ENCODE data around the gene AP4M1. TPM values are rescaled to one million over a fixed set of nuclear protein-coding genes. Genes with fewer than 3 reads are reported as not detected.

The AP4M1 gene
- total and polyA plus RNA-seq, 4 experiments from 2014 or later, result 3.2 to 14.9 (median 8.2) TPM

DNA sequence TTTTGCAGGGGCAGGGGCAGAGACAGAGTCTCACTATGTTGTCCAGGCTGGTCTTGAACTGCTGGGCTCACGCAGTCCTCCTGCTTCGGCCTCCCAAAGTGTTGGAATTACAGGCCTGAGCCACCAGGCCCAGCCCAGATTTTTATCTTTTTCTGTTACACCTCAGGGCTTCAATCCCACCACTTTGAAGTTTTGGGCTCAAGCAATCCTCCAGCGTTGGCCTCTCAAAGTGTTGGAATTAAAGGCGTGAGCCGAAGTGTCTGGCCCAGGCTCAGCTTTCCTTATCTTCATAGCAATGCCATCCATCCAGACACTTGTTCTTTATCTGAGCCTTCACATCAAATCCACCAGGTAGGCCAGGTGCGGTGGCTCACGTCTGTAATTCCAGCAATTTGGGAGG lies 13.6 kb downstream of the AP4M1 start:
- Histone ChIP-seq H3K27ac (ENCODE audit: low read depth, low read length) (no peak overlapping the region), H3K4me1 (ENCODE audit: insufficient read depth, low read length) (peaks cover 10% of the 10 kb centered on the region), H3K4me3 (ENCODE audit: low read length in 2 of 2) (no peak overlapping the region), H3K36me3 (ENCODE audit: insufficient read depth, low read length) (peaks cover 22% of the 10 kb centered on the region), H3K9me3 (ENCODE audit: control insufficient read depth in 1 of 2, low read length in 2 of 2) (no peaks in the 10 kb centered on the region), H3K27me3 (ENCODE audit: insufficient read depth, low read length) (no peaks in the 10 kb centered on the region)
- Mint-ChIP-seq H3K36me3 (peaks cover 20 to 45% of the 10 kb centered on the region in 2 donors), H3K4me1 (peaks cover 2 to 22% (median 16%) of the 10 kb centered on the region in 4 donors), H3K27me3 (no peaks in the 10 kb centered on the region), H3K4me3 (no peak overlapping the region), H3K9me3 (peaks cover 0 to 3% (median 0%) of the 10 kb centered on the region in 8 donors), H3K27ac (no peak overlapping the region)
- POLR2A ChIA-PET (ENCODE audit: partially characterized antibody), result interaction anchor here (1.3 to 5.6 kb wide), 2 partner anchors 11 to 14 kb away, joined by 5 to 20 read pairs; partner anchors contain the start of genes AP4M1, MBLAC1 and MCM7
- intact Hi-C loops (cut with micrococcal nuclease), result no loop called here
- CTCF ChIA-PET (ENCODE audit: partially characterized antibody), result interaction anchor here (2.4 kb wide), 1 partner anchor 16 kb away, joined by 7 read pairs; no protein-coding TSS in a partner anchor
- no peak for DNase-seq

DNA sequence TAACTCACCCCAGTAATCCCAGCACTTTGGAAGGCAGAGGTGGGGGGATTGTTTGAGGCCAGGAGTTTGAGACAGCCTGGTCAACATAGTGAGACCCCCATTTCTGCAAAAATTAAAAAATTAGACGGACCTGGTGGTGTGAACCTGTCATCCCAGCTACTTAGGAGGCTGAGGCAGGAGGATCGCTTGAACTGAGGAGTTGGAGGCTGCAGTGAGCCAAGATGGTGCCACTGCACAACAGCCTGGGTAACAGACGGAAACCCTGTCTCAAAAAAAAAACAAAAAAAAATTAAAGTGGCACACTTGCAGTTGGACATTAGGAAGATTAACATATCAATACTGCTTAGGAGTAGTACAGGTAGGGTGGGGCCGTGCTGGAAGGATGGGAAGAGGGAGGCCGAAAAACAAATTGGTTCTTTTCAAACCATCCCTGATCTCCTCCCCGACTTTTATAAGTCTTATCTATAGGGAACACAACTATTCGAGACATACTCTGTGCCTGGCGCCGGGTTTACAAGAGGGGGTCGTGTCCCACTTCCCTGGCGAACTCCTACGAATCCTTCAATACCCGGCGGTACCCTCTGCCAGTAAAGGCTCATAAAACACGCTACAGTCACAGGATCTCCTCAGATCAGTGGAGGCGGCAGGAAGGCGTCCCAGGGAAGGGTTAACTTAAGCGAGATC lies 17.1 kb downstream of the AP4M1 start:
- Histone ChIP-seq H3K36me3 (ENCODE audit: insufficient read depth, low read length) (peaks cover under 1% of the 10 kb centered on the region), H3K9me3 (ENCODE audit: control insufficient read depth in 1 of 2, low read length in 2 of 2) (no peaks in the 10 kb centered on the region), H3K4me3 (ENCODE audit: low read length in 2 of 2) (peak overlapping the region; percentile 89 to 95), H3K4me1 (ENCODE audit: insufficient read depth, low read length) (peaks cover 26% of the 10 kb centered on the region), H3K27ac (ENCODE audit: low read depth, low read length) (peak overlapping the region; percentile 80), H3K27me3 (ENCODE audit: insufficient read depth, low read length) (no peaks in the 10 kb centered on the region)
- DNase-seq, result no peak
- POLR2A ChIA-PET (ENCODE audit: partially characterized antibody), result interaction anchor here (1.3 to 3.0 kb wide), 2 partner anchors 16 to 18 kb away, joined by 3 to 10 read pairs; partner anchors contain the start of gene AP4M1
- Mint-ChIP-seq H3K36me3 (peaks cover 3 to 36% of the 10 kb centered on the region in 2 donors), H3K27me3 (no peaks in the 10 kb centered on the region), H3K4me3 (peak overlapping the region; percentile 94 to 99 (median 96)), H3K9me3 (peaks cover 0 to 3% (median 0%) of the 10 kb centered on the region in 8 donors), H3K27ac (peak overlapping the region; percentile 95 to 100 (median 99)), H3K4me1 (peaks cover 7 to 39% (median 25%) of the 10 kb centered on the region in 4 donors)
- CTCF ChIA-PET (ENCODE audit: partially characterized antibody), result interaction anchor here (0.7 kb wide), 1 partner anchor 11 kb away, joined by 3 read pairs; no protein-coding TSS in a partner anchor
- intact Hi-C loops (cut with micrococcal nuclease), result loop anchor here (1.0 kb wide), 3 partner anchors 9 to 37 kb away; partner anchors contain the start of genes AP4M1, MCM7 and ZNF3

DNA sequence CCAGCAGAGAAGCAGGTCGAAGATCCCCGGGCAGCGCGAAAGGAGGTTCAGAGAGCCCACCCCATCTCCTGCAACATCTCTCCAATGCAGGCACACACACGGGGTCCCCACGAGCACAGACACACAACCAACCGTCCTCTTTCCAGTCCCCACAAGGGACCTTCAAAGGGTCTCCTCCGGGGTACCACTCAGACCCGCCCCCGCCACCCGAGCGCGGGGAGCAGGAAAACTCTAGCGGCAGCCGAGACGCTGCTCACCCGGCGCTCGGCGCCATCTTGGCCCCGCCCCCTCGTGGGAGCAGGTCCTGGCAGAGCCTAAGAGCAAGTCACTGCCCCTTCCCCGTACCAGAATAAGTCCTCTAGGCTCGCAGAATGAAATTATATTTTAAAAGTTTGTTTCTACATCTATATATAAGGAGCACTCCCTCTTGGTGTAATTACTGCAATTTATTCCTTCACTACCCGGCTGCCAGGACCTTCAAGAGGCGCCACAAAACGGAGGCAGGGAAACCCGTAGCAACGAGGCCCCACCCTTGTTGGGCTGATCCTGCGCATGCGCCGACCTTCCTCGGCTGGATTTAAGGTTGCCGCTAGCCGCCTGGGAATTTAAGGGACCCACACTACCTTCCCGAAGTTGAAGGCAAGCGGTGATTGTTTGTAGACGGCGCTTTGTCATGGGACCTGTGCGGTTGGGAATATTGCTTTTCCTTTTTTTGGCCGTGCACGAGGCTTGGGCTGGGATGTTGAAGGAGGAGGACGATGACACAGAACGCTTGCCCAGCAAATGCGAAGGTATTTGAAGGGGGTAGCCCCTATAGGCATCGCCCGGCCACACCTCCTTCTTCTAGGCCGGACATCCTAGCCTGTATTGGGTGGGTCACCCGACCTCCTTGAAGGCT lies 17.9 kb downstream of the AP4M1 start, which contains the start of the genes CNPY4 and TAF6:
Gene CNPY4 (plus strand): TSS at position 563 of the 898 bp plus-strand sequence. CDS start 111 bp downstream, at position 674.
Gene TAF6 (minus strand): TSS at position 287 of the 898 bp plus-strand sequence. CDS start 5,149 bp downstream, outside the sequence.
- Mint-ChIP-seq H3K4me1 (peaks cover 8 to 41% (median 27%) of the 10 kb centered on the region in 4 donors), H3K36me3 (peaks cover 3 to 37% of the 10 kb centered on the region in 2 donors), H3K9me3 (peaks cover 0 to 3% (median 0%) of the 10 kb centered on the region in 8 donors), H3K27ac (peak within 1 kb of the TSS; percentile 95 to 100 (median 99)), H3K4me3 (peak within 1 kb of the TSS; percentile 94 to 99 (median 96)), H3K27me3 (no peaks in the 10 kb centered on the region)
- Histone ChIP-seq H3K9me3 (ENCODE audit: control insufficient read depth in 1 of 2, low read length in 2 of 2) (no peaks in the 10 kb centered on the region), H3K36me3 (ENCODE audit: insufficient read depth, low read length) (peaks cover 2% of the 10 kb centered on the region), H3K4me1 (ENCODE audit: insufficient read depth, low read length) (peaks cover 26% of the 10 kb centered on the region), H3K27ac (ENCODE audit: low read depth, low read length) (peak within 1 kb of the TSS; percentile 80), H3K4me3 (ENCODE audit: low read length in 2 of 2) (peak within 1 kb of the TSS; percentile 89 to 95), H3K27me3 (ENCODE audit: insufficient read depth, low read length) (no peaks in the 10 kb centered on the region)
- DNase-seq, result peak; percentile 96
- ChIA-PET POLR2A (ENCODE audit: partially characterized antibody) (interaction anchor here (0.7 to 7.9 kb wide), 17 partner anchors 10 to 470 kb away, joined by 3 to 175 read pairs (median 6); partner anchors contain the start of genes AP4M1, COPS6, LAMTOR4 and MCM7), CTCF (ENCODE audit: partially characterized antibody) (interaction anchor here (1.1 to 3.5 kb wide), 5 partner anchors 11 to 288 kb away, joined by 3 to 21 read pairs (median 3); no protein-coding TSS in a partner anchor)
- intact Hi-C loops (cut with micrococcal nuclease), result loop anchor here (1.0 kb wide), 3 partner anchors 8 to 38 kb away; partner anchors contain the start of genes AP4M1, MCM7 and ZNF3

DNA sequence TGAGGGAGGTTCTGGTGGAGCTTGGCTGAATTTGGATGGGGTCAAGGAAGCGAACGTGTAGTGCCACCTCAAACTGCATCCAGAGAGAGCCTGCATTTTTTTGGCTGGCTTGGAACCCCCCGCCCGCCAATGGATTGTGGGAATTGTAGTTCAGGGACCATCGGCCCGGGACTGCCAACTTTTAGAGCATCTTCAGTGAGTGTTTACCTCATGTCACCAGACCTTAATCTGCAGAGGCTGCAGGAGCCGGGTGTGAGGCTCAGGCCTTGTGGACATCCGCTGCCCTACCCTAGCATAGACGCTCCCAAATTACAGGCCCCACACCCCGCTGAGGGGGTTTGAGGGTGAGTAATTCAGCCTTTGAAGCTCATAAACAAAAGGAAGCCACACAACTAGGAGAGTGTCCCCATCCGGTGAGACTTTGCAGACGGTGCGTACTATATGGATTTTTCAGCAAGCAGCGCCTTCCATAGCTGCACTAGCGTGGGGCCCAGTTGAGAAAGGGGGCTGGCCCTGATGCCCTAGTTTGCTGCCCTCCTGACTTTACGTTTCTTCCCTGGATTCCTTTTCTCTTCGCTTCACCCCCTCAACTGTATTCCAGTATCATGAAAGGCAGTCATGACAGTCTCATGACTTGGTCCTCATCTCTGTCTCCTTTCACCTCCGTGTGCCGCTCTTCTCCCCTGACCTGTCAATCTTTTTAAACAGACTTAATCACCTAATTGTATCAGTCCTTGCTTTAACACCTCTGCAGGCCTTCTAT lies 18.7 kb downstream of the AP4M1 start:
- Histone ChIP-seq H3K27me3 (ENCODE audit: insufficient read depth, low read length) (no peaks in the 10 kb centered on the region), H3K9me3 (ENCODE audit: control insufficient read depth in 1 of 2, low read length in 2 of 2) (no peaks in the 10 kb centered on the region), H3K4me3 (ENCODE audit: low read length in 2 of 2) (peak overlapping the region; percentile 63 to 95), H3K36me3 (ENCODE audit: insufficient read depth, low read length) (peaks cover 9% of the 10 kb centered on the region), H3K27ac (ENCODE audit: low read depth, low read length) (peak overlapping the region; percentile 80), H3K4me1 (ENCODE audit: insufficient read depth, low read length) (peaks cover 35% of the 10 kb centered on the region)
- H3K9me3 Mint-ChIP-seq, result peaks cover 0 to 3% (median 0%) of the 10 kb centered on the region in 8 donors
- H3K36me3 Mint-ChIP-seq, result peaks cover 3 to 45% of the 10 kb centered on the region in 2 donors
- ChIA-PET CTCF (ENCODE audit: partially characterized antibody) (interaction anchor here (1.1 to 3.5 kb wide), 6 partner anchors 10 to 287 kb away, joined by 3 to 21 read pairs (median 4); no protein-coding TSS in a partner anchor), POLR2A (ENCODE audit: partially characterized antibody) (interaction anchor here (0.7 to 7.9 kb wide), 18 partner anchors 9 to 469 kb away, joined by 3 to 175 read pairs (median 6); partner anchors contain the start of genes AP4M1, COPS6, LAMTOR4 and MCM7)
- peaks cover 14 to 49% (median 34%) of the 10 kb centered on the region in 4 donors for H3K4me1 Mint-ChIP-seq
- peak overlapping the region; percentile 95 to 100 (median 99) for H3K27ac Mint-ChIP-seq
- H3K4me3 Mint-ChIP-seq, result peak overlapping the region; percentile 94 to 99 (median 96)
- intact Hi-C loops (cut with micrococcal nuclease), result loop anchor here (1.0 kb wide), 4 partner anchors 7 to 39 kb away; partner anchors contain the start of genes AP4M1, LAMTOR4, MCM7 and ZNF3
- H3K27me3 Mint-ChIP-seq, result no peaks in the 10 kb centered on the region
- peak; percentile 78 to 88 (median 81) for DNase-seq

DNA sequence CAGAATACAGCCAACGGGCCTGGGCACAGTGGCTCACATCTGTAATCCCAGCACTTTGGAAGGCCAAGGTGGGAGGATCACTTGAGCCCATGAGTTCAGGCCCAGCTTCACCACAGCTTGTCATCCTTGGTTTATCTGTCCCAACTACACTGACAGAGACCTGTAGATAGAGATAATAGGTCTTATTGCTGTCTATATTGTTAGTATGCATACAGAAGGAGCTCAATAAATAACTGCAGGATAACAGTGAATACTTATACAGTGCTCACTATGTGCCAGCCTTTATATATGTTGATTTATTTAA lies 19.2 kb downstream of the AP4M1 start:
- peak overlapping the region; percentile 80 for H3K27ac ChIP-seq (ENCODE audit: low read depth, low read length)
- peak overlapping the region; percentile 63 to 95 for H3K4me3 ChIP-seq (ENCODE audit: low read length in 2 of 2)
- H3K9me3 ChIP-seq (ENCODE audit: control insufficient read depth in 1 of 2, low read length in 2 of 2), result no peaks in the 10 kb centered on the region
- H3K27me3 ChIP-seq (ENCODE audit: insufficient read depth, low read length), result no peaks in the 10 kb centered on the region
- Mint-ChIP-seq H3K27ac (peak overlapping the region; percentile 95 to 100 (median 99)), H3K27me3 (no peaks in the 10 kb centered on the region), H3K4me3 (peak overlapping the region; percentile 94 to 99 (median 96)), H3K4me1 (peaks cover 14 to 55% (median 34%) of the 10 kb centered on the region in 4 donors), H3K9me3 (peaks cover 0 to 3% (median 0%) of the 10 kb centered on the region in 8 donors), H3K36me3 (peaks cover 3 to 45% of the 10 kb centered on the region in 2 donors)
- no peak for DNase-seq
- CTCF ChIA-PET (ENCODE audit: partially characterized antibody), result interaction anchor here (1.1 to 3.5 kb wide), 5 partner anchors 10 to 96 kb away, joined by 3 to 21 read pairs (median 4); no protein-coding TSS in a partner anchor
- POLR2A ChIA-PET (ENCODE audit: partially characterized antibody), result interaction anchor here (0.9 to 7.9 kb wide), 15 partner anchors 9 to 308 kb away, joined by 3 to 175 read pairs (median 6); partner anchors contain the start of genes AP4M1, COPS6, LAMTOR4 and MCM7
- H3K4me1 ChIP-seq (ENCODE audit: insufficient read depth, low read length), result peaks cover 40% of the 10 kb centered on the region
- intact Hi-C loops (cut with micrococcal nuclease), result loop anchor here (1.0 kb wide), 1 partner anchor 28 kb away; the partner anchor contains the start of gene LAMTOR4
- peaks cover 9% of the 10 kb centered on the region for H3K36me3 ChIP-seq (ENCODE audit: insufficient read depth, low read length)

Measured in CD4-positive, alpha-beta memory T cell (primary cell).